GM18873 (cell line): ENCODE measurements around the gene LY6G6F.

Experiments used
- ATAC-seq: cut with Tn5 transposase; IDR thresholded peaks from one replicate; pipeline ENCODE4 v1.9.1; 2021; ENCODE audit warnings: mild to moderate bottlenecking, moderate library complexity, moderate number of reproducible peaks; ENCODE audit not compliant: unreplicated experiment, low FRiP score

The LY6G6F gene

DNA sequence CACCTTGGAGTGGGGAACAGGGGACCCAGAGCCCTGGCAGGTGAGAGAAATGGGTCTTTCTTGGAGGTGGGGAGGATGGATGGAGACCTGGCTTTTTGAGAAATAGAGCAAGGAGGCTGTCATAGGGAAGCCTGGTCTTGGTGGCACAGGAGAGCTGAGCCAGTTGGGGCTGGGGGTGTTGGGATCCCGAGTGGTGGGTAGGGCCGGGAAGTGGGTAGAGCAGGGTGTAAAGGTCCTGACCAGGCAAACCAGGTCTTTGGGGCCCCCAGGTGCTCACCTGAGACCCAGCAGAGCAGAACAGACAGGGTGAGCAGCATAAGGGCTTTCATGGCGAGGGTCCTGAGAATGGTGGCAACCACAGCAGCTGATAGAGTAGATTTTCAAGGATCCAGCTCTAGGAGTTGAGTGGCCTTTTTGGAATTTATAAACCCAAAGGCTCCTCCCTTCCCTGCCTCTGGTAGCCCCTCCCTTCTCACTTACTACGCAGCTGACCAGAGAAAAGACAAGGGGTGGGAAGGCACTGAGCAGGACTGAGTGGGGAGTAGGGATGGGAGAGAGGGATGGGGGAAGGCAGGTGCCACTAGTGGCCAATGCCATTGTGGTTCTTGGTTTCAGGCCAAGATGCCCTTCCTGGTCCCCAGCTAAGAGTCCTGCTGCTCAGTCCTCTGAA lies 14.8 kb downstream of the LY6G6F start, which contains the start of gene LY6G6C:
LY6G6C (minus strand) TSS at position 396 of the 670 bp plus-strand sequence; CDS start at position 329, 67 bp downstream.
- ATAC-seq = no peak

DNA sequence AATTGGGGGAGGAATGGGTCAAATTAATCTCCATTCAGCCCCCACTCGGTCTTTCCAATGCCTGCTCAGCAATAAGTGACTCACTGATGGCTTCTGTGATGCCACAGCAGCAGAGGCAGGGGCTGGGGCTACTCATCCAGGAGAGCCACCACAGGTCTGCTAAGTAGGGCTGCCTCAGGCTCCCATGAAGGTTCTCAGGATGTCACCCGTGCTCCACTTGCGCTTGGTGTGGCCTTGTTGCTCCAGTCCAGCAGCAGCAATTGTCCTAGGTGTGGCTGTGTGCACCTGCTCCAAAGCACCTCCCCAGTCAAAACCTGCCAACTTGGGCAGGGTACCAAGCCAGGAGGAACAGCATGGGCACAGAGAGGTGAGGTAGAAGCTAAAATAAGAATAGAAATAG lies 15.5 kb downstream of the LY6G6F start:
- no peak for ATAC-seq

DNA sequence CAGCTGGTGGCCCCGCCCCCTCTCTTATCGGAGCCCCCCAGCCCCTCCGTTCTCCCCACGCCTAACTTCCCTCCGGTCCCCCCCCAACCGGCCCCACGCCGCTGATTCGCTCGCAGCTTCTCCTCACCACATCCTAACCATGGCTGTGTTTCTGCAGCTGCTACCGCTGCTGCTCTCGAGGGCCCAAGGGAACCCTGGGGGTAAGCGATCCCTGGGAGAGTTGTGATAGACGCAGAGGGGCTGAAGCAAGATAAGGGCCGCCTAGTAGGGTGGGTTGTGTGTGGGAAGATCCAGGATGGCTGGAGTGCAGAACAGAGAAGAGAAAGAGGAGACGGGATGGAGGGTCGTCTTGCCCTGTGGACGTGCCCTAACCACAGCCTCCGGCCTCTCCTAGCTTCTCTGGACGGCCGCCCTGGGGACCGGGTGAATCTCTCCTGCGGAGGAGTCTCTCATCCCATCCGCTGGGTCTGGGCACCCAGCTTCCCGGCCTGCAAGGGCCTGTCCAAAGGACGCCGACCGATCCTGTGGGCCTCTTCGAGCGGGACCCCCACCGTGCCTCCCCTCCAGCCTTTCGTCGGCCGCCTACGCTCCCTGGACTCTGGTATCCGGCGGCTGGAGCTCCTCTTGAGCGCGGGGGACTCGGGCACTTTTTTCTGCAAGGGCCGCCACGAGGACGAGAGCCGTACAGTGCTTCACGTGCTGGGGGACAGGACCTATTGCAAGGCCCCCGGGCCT lies 16.7 kb downstream of the LY6G6F start, which contains the start of gene MPIG6B:
MPIG6B (plus strand) TSS at position 129 of the 735 bp plus-strand sequence; CDS start at position 140, 11 bp downstream.
- ATAC-seq = no peak

DNA sequence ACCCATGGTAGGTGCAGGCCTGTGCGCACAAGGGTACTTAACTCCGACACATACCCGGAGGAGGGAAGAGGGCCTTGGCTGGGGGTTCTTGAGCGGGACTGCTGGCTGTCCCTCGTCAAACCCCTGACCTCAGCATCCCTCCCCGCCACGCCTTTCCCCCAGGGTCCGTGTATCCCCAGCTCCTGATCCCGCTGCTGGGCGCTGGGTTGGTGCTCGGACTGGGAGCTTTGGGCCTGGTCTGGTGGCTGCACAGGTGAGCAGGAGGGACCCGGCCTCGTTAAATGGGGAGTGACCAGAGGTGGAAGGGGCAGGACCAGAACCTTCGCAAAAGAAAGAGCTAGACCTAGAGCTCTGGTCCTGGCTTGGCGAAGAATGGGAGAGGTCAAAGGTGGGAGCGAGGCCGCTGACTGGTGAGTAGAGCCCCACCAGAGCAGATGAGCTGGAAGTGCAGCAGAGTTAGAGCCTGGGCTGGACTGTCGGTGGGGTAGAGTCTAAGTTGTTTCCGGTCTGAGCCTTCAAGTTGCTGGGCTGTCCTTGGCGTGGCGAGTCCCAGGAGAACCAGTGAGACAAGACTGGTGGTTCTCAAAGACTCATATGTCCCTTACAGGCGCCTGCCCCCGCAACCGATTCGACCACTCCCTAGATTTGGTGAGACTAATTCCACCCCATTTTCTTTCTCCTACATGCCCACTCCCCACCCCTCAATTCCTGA lies 17.5 kb downstream of the LY6G6F start:
- no peak for ATAC-seq

DNA sequence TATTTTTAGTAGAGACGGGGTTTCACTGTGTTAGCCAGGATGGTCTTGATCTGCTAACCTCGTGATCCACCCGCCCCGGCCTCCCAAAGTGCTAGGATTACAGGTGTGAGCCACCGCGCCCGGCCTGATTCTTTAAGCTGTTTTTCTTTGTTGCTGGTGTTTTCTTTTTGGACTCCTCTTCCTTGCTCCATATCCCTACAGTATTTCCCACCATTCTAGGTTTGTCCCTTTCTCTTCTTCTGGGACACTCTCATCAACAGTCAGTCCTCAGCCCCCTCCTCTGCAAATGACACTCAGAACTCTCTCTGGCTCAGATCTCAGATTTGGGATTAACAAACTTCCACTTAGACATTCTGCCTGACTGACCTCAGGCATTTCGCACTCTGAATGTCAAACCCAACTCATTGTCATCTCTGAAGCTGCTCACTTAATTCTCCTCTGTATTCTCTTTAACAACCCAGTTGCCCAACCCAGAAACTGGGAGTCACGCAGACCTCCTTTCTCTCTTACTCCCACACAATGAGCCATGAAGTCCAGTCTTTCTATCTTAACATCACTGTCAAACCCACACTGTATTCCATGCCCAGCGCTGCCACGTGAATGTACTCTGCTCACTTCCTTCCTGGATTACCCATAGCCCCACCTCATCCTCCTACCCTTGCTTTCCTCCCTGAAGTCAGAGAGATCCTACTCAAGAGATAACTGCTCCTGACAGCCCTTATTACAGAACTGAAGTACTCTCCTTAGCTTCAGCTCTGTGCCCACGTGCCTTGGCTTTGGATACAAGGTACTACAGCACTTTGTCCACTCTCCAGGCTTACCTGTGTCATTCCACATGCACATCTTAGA lies 19.1 kb downstream of the LY6G6F start:
- no peak for ATAC-seq

DNA sequence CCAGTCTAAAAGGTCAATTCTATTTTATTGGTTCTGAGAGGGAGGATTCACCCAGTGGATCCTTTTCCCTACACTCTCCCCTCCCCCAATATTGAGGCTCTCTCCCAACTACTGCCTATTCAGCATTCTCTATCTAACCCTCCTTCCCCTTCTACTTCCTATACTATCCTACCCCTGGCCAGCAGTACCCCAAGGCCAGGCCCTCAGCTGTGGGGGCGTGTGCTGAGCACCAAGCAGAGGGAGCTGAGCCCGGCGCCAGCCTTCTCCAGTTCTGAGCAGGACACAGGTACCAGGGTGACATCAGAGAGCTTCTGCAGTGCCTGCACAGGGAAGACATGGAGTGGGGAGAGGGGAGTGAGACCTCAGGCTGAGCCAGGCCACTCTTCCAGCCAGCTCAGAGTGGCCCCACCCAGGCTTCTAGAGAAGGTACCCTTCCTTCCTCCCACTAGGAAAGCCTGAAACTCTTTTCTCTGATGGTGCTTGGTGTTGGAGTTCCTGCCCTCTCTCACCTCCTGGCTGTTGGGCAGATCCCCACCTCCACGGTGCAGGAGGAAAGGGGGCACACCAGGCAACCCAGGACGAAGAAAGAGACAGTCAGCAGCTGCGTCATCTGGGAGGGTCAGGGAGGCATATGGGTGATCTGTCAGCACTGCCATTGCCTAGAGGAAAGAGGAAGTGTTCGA lies 20.5 kb downstream of the LY6G6F start:
- ATAC-seq = no peak

DNA sequence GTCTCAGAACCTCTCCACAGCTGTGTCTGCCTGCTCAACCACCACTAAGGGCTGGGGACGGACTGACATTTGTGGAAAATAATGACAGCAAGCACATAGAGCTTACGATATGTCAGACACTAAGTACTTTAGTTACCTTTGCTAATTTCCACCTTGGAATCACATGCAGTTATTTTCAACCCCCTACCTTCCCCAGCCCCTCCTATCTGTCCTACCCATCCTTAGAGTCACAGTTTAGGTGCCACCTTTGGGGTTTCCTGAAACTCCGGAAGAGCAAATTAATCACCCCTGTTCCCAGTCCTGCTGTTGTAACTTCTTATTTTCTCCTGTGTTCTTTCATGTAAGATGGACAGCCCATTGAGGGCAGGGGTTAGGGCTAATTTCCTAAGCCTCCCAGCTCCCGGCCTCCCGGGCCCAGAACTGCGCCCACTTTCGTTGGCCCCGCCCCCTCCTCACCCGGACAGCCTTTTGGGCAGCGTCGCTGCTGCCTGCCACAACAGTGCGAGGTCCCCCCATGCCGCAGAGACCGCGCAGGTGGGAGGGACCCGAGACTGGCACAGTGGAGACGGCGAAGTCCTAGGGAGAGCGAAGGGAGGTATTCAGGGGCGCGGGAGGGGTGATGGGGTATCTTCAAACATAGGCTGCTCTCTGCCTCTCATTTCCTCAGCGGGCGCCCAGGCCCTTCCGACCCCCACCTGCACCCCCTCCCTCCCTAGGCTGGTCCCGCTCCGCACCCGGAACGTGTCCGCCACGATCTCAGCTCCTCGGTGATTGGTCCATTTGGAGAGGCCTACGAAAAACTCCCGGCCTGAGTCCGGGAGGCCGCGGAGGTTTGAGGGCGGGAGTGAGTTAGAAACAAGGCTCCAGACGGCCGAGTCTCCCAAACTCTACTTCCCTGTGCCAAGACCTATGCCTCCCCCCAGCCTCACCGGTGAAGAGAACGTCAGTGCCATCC lies 21.3 kb downstream of the LY6G6F start:
- ATAC-seq = no peak

DNA sequence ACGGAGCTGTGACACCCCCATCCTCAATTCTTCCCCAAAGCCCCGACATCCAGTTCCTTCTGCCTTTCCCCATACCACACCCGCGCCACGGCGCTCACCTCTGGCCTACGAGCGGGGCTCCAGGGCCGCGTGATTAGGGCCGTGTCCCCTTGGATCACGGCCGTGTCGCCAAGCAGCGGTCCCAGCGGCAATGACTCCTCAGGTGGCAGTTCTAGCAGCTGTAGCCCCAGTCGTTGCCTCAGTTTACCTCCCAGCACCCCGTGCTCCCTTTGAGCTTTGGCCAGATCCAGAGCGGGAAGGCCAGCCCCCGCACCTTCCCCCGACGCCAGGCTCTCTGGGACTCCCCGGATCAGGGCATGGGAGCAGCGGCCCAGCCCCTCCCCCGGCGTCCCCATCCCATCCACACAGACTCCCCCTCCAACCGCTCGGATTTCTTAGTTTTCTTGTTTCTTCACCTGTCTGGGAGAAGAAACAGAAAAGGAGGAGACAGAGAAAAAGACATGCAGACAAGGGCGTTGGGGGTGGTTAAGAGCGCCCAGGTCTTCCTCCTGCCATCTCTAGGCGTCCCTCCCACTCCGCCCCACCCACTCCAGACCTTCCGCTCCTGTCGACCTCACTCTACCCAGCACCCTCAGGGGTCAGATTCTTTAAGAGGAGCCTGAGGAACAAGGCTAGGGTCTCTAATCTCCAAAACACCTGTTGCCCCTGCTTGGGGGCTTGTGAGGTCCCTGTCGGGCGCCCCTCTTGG lies 22.3 kb downstream of the LY6G6F start, which contains the start of gene DDAH2:
DDAH2 (minus strand) TSS at position 533 of the 748 bp plus-strand sequence; CDS start at position 395, 138 bp downstream.
- ATAC-seq = no peak

DNA sequence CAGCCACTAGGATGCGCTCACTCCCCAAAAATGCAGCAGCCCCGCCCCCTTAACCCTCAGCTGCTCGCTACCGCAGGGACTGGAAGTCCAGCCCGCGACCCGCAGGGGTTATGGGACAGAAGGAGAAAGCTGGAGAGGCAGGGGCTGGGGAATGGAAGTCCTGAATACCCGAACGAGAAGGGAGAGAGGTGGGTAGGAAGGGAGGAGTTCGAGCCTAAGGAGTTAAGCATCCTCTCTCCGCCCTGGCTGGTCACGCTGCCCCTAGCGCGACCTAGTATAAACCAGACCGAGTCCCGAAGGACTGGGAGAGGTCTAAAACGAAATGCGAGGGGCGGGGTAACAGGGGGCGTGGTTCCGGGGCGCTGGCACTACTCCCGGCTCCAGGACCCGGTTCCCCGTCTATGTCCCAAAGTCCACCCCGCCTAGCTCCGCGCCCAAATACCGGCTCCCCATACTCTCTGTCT lies 22.9 kb downstream of the LY6G6F start:
- no peak for ATAC-seq

DNA sequence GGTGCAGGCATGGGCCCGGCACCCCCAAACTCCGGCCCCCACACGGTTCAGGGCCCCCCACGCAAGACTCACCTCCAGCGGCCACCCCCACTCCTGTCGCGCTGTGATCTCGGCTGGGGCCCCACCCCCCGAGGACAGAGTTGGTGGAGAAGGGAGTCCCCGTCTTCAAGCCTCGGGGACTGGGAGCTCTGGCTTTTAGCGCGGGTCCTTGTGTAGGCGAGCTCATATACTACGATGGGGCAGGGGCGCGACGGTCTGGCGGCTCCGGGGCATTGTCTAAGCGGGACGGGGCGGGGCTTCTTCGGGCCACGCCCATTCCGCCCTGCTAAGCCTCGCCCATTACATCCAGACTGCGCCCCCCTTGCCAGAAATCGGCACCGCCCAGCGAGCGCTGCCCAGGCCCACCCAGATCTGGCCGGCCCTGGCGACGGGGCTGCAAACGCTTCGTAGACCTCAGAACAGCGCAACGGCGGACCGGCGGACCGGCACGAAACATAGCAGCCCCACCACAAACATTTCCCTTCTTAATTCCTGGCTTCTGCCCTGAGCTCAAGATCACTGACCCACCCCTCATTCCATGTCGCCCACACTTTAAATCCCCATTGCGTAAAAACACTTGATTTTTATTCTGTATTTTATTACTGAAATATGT lies 23.4 kb downstream of the LY6G6F start:
- no peak for ATAC-seq

DNA sequence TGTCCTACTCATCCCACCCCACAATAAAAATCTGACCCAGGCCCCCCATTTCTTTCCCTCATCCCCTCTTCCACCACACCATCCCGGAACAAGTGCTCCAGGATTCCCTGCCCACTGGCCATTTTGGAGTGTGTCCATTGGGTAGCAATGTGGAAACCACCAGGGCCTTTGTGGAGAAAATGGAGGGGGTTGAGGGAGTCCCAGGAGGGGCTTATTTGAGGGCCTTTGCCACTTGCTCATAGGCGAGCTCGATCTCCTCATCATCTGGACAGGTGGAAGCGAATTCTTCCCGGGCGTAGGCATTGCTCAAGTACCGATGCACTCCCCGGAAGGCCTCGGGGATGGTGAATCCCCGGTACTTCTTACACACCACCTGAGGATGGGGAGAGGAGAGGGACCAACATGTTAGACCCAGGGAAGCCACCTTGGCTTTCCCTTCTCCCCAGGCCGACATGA lies 24.0 kb downstream of the LY6G6F start:
- no peak for ATAC-seq

DNA sequence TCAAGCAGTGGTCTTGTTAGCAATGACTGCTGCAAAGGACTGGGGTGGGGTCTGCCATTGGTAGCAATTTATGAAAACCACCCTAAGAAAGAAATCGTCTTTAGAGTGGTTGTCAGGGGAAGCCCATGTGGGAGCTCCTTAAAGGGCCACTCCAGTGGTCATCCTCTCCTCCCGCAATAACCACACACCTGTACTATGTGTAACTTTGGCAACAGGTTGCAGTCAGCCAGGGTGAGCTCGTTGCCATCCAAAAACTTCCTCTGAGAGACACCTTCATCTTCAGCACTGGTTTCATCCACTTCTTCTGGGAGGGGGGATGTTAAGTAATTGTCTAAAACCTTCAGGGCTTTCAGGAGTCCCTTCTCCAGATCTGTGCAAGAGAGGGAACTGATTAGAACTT lies 25.4 kb downstream of the LY6G6F start:
- ATAC-seq = no peak

DNA sequence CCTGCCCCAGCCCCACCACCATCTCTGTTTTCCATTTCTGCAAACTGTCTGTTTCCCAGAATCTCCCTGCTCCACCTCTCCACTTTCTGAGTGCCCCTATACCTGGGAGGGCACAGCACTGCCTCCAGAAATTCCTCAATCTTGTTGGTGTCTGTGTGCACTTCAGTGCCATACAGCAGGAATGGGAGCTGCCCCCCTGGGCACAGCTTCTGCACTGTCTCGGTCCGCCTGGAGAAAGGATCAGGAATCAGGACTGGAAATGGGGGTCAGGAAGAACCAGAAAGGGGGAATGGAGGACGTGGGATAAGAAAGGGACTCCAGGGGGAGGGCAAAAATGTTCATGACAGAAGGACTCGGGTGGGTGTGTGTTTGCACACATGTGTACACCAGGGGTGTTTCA lies 27.1 kb downstream of the LY6G6F start:
- no peak for ATAC-seq

DNA sequence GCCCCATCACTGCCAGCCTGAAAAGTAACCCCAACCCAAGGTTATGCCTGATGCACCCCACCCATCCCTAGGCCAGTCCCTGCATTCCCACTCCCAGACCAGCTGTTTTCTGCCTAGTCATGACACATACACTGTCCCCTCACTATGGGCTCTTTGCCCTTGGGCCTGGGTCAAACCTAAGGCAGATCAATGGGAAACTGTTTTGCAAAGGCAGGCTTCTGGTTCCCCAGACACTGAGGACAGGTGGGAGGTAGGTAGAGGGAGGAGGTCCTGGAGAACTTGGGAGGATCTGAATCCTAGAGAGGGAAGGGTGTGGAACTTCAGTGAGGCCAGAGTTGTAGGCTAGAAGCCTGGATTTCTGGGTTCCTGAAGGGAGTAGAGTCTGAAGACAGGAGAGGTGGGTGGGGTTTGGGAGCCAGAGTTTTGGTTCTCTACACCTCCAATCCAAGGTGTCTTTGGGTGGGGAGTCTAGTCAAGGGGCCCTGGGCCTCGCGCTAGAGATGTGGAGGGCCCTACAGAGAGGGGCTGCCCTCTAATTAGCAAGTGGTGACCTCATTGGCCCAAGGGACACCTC lies 27.7 kb downstream of the LY6G6F start:
- no peak for ATAC-seq

DNA sequence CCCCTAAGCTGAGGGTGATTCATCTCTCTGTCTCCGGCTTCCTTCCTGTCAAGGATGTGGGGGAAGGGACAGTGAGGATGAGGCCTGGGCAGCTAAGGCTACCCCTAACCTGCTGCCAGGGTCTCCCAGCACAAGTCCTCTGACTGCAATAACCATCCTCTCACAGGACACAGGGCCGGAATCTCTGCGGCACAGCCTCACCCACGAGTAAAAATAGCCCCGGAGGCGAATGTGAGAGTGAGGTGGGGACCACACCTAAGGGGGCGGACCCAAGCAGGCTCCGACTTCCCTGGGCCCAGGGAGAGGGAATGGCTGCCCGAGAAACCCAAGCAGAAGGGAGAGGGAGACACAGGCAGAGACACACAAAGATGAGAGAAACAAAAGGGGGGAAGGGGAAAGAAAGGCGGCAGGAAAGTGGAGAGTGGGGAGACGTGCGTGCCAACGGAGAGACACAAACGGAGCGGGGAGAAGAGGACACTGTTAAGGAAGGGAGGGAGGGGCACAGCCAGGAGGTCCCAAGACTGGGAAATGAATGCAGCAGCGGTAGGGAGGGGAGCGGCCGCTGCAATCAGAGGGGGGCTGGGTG lies 28.2 kb downstream of the LY6G6F start:
- ATAC-seq = no peak

DNA sequence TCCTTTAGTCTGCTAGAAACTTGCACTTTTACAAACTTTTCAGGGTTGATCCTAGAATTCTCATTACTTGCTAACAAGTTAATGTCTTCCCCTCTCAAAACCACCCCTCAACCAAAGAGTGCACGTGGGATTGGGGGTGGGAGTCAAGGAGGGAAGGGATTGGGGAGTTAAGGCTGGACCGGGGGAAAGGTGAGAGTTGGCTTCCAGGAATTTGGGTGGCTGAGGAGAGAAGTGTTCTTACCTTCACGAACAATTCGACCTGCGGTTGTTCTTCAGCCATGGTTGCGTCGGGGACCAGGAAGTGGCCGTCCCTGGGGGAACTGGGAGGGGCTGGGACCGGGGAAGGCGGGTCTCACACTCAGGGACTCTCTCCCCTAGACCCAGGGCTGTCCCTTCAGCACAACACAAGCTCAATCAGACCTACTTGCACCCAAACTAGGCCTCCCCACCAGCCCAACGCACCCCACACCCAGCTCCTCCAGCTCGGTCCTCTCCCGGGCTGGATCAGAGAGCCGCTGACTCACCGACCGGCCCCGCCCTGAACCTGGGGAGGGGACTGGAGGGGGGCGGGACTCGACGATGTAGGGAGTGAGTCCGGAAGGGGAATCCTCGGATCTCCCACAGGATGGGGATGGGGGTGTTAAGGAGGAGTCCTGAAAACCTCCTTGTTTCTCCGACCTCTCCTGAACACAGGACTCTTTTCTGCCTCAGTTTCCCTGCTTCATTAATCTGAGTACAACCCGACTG lies 29.5 kb downstream of the LY6G6F start, which contains the start of gene CLIC1:
CLIC1 (minus strand) TSS at position 510 of the 747 bp plus-strand sequence; CDS start at position 280, 230 bp downstream.
- no peak for ATAC-seq
